GM23338 (cell line): ENCODE measurements around the gene SPC24. TPM values are rescaled to one million over a fixed set of nuclear protein-coding genes. Genes with fewer than 3 reads are reported as not detected.

Source experiments
- CTCF ChIP-seq, 2 experiments: fragments of 200-600 bp in 1 of 2; sonication (generic) in 1 of 2; conservative IDR thresholded peaks; 2 replicates each; pipeline versions ENCODE4 v1.5.1 to v1.6.1; 2016 to 2017; ENCODE audit warnings: antibody characterized with exemption in 2 of 2, low read depth in 2 of 2, mild to moderate bottlenecking in 2 of 2, moderate library complexity in 1 of 2
- ETS1 ChIP-seq: IDR thresholded peaks from 2 replicates; pipeline ENCODE4 v1.6.1; 2016; ENCODE audit warnings: antibody characterized with exemption
- EZH2 ChIP-seq: fragments of 200-600 bp; sonication (generic); IDR thresholded peaks from one replicate; pipeline ENCODE4 v1.8.0; 2017; ENCODE audit warnings: antibody characterized with exemption, mild to moderate bottlenecking, low read depth; ENCODE audit not compliant: unreplicated experiment
- EZH2phosphoT487 ChIP-seq: fragments of 200-600 bp; sonication (generic); IDR thresholded peaks from one replicate; pipeline ENCODE4 v1.8.1; 2018; ENCODE audit warnings: antibody characterized with exemption; ENCODE audit not compliant: unreplicated experiment
- NANOG ChIP-seq: IDR thresholded peaks from 2 replicates; pipeline ENCODE4 v1.6.1; 2016; ENCODE audit warnings: antibody characterized with exemption, borderline replicate concordance
- POLR2AphosphoS5 ChIP-seq: IDR thresholded peaks from 2 replicates; pipeline ENCODE4 v1.6.1; 2016; ENCODE audit warnings: antibody characterized with exemption, low read depth
- ZNF462 ChIP-seq: fragments of 250-450 bp; sonication (Bioruptor Pico); IDR thresholded peaks from 2 replicates; pipeline ENCODE4 v1.5.0; 2020; ENCODE audit warnings: mild to moderate bottlenecking, moderate library complexity
- polyA plus RNA-seq: library from polyadenylated mRNA; unstranded; fragments of >200 nt; fragmentation: Nextera tagmentation; extraction: Ambion mirVana; gene quantifications from 2 replicates; pipeline ENCODE4 v1.2.1, GENCODE V29; 2016
- total RNA-seq: library from RNA; depleted of rRNA; stranded (reverse); fragments of >200 nt; shearing (Covaris generic); gene quantifications from 2 replicates; pipeline ENCODE4 v1.2.3, GENCODE V29; 2014
- TF ChIP-seq, protein P1 (sequence below): IDR thresholded peaks from one replicate; pipeline ENCODE4 v1.6.1; 2018; ENCODE audit warnings: antibody characterized with exemption; ENCODE audit not compliant: unreplicated experiment

Gene SPC24
- total and polyA plus RNA-seq, 2 experiments from 2014 or later, result 38.7 to 40.6 TPM

DNA sequence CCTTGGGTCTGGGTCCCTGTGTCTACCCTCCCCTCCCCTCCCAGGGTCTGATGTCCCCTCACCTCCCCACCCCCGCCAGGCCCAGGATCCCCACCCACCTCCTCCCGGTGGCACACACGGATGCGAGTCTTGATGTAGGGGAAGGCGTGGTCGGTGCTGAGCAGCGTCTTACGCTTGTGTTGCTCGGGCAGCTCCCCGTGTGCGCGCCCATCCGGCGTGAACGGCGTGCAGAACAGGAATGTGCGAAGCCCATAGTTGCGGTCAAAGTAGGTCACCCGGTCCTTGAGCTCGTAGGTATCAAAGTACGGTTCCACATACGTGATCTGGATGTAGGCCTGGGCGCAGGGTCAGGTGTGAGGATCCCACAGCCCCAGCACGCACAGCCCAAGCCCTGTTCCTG, 46.2 kb upstream of the SPC24 start (continued):
- TF ChIP-seq ZNF462 (CRISPR knock-in tag) (no peak), EZH2 (no peak), ETS1 (no peak), CTCF (conservative IDR thresholded peaks at IDR 0.05; ENCODE audit: low read depth in 2 of 2) (no peak), NANOG (no peak), POLR2AphosphoS5 (no peak), EZH2phosphoT487 (no peak)
- TF ChIP-seq, protein P1, sequence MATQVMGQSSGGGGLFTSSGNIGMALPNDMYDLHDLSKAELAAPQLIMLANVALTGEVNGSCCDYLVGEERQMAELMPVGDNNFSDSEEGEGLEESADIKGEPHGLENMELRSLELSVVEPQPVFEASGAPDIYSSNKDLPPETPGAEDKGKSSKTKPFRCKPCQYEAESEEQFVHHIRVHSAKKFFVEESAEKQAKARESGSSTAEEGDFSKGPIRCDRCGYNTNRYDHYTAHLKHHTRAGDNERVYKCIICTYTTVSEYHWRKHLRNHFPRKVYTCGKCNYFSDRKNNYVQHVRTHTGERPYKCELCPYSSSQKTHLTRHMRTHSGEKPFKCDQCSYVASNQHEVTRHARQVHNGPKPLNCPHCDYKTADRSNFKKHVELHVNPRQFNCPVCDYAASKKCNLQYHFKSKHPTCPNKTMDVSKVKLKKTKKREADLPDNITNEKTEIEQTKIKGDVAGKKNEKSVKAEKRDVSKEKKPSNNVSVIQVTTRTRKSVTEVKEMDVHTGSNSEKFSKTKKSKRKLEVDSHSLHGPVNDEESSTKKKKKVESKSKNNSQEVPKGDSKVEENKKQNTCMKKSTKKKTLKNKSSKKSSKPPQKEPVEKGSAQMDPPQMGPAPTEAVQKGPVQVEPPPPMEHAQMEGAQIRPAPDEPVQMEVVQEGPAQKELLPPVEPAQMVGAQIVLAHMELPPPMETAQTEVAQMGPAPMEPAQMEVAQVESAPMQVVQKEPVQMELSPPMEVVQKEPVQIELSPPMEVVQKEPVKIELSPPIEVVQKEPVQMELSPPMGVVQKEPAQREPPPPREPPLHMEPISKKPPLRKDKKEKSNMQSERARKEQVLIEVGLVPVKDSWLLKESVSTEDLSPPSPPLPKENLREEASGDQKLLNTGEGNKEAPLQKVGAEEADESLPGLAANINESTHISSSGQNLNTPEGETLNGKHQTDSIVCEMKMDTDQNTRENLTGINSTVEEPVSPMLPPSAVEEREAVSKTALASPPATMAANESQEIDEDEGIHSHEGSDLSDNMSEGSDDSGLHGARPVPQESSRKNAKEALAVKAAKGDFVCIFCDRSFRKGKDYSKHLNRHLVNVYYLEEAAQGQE, result no peak
